AG04450 (cell line): Measurements from ENCODE around the gene HEXIM2. TPM values are rescaled to one million over a fixed set of nuclear protein-coding genes. Genes with fewer than 3 reads are reported as not detected.

Experiments used
- CTCF ChIA-PET: fragments of 300-600, 350-600 bp; formaldehyde crosslinking; extraction: SDS; loops from one replicate; lab custom pipeline; 2022; ENCODE audit warnings: antibody characterized with exemption, inconsistent platforms; lab: Charles Lee
- POLR2A ChIA-PET: fragments of 350-600 bp; formaldehyde crosslinking; extraction: SDS; loops from one replicate; lab custom pipeline; 2021; ENCODE audit warnings: antibody characterized with exemption, inconsistent platforms; lab: Yijun Ruan, JAX
- DNase-seq: peaks from one replicate; pipeline ENCODE4 v3.0.0-alpha.2; 2011; ENCODE audit warnings: low read depth, low spot score
- H3K27ac ChIP-seq: one replicate; pipeline ENCODE4 v1.5.1; 2012; ENCODE audit warnings: low read depth, low read length, control low read depth
- H3K27me3 ChIP-seq: one replicate; pipeline ENCODE4 v1.6.0; 2012; ENCODE audit warnings: low read length; ENCODE audit not compliant: control insufficient read depth, insufficient read depth
- H3K4me3 ChIP-seq: 2 replicates; pipeline ENCODE4 v1.5.1; 2011; ENCODE audit warnings: mild to moderate bottlenecking, low read depth, low read length, control low read depth
- H3K9me3 ChIP-seq: 2 replicates; pipeline ENCODE4 v1.5.1; 2012; ENCODE audit warnings: low read length; ENCODE audit not compliant: control insufficient read depth, insufficient read depth
- polyA plus RNA-seq: library from polyadenylated mRNA; depleted of rRNA; stranded (reverse); fragments of >200 nt; gene quantifications from 2 replicates; pipeline ENCODE4 v1.2.3, GENCODE V29; 2011
- TF ChIP-seq, protein P1 (sequence below): IDR thresholded peaks from 2 replicates; pipeline ENCODE4 v1.5.1; 2011; ENCODE audit warnings: low read depth, low read length, control low read depth, inconsistent platforms

HEXIM2 gene
- polyA plus RNA-seq, 1 experiment, result 4.2 TPM

DNA sequence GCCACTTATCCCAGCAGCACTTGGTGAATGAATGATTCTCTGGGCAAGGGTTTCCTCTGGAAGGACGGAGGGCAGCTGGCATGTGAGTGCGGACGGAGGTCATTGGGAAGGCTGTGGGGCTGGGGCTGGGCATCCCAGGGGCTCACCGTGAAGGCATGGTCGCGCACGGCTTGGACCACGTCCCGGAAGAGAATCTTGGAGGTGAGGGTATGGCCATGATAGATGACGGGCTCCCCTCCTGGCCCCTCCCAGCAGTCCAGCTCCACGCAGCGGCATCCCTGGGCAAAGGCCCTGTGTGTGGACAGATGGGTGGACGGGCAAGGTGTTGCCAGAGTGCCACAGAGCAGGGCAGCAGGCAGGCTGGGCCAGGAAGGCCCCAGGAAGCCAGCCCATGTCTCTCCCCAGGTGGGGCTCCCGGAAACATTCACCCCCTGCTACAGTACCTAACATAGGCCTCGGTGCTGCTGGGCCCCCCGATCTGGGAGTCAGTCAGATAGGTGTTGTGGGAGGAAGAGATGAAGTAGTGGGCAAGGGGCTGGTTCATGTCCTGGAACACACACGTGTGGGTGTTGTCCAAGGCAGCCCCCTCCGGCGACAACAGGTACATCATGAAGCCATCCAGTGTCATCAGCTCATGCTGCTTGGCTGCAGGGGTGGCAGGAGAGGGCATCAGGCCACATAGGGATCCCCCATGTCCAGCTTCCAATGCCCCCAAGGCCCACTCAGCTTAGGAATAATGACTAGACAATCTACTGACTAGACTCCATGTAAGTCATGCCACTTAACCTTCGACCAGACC, 43.6 kb upstream of the HEXIM2 start:
- Histone ChIP-seq H3K4me3 (no peak overlapping the region), H3K27me3 (no peaks in the 10 kb centered on the region), H3K27ac (no peak overlapping the region), H3K9me3 (no peaks in the 10 kb centered on the region; the same call in 1 of the 2 replicates)
- ChIA-PET POLR2A (interaction anchor here (0.6 kb wide), 1 partner anchor 46 kb away, joined by 3 read pairs; no protein-coding TSS in a partner anchor), CTCF (interaction anchor here (2.4 to 6.3 kb wide), 2 partner anchors 17 to 19 kb away, joined by 11 to 52 read pairs; partner anchors contain the start of gene ACBD4)
- DNase-seq, result no peak
- TF ChIP-seq, protein P1, sequence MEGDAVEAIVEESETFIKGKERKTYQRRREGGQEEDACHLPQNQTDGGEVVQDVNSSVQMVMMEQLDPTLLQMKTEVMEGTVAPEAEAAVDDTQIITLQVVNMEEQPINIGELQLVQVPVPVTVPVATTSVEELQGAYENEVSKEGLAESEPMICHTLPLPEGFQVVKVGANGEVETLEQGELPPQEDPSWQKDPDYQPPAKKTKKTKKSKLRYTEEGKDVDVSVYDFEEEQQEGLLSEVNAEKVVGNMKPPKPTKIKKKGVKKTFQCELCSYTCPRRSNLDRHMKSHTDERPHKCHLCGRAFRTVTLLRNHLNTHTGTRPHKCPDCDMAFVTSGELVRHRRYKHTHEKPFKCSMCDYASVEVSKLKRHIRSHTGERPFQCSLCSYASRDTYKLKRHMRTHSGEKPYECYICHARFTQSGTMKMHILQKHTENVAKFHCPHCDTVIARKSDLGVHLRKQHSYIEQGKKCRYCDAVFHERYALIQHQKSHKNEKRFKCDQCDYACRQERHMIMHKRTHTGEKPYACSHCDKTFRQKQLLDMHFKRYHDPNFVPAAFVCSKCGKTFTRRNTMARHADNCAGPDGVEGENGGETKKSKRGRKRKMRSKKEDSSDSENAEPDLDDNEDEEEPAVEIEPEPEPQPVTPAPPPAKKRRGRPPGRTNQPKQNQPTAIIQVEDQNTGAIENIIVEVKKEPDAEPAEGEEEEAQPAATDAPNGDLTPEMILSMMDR, result no peak

DNA sequence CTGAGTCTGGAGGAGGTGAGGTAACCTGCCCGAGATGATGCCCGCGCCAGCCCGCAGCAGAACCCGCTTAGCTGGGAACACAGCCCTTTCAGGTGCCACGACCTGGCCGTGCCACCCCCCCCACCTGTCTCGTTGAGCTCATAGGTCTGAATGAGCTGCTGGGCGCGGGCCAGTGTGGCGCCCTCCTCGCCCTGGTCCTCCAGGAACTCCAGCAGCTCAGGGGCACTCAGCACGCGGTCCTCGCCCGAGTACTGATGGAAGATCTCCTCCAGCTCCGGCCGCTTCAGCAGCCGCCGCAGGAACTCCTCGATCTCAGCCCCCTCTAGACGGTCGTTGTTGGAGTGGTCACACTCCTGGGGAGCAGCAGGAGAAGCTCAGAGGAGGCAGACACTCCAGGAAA, 43.0 kb upstream of the HEXIM2 start:
- CTCF ChIA-PET, result interaction anchor here (0.6 to 6.3 kb wide), 3 partner anchors 17 to 198 kb away, joined by 3 to 52 read pairs (median 11); partner anchors contain the start of gene ACBD4
- no peak overlapping the region for H3K27ac ChIP-seq
- TF ChIP-seq, protein P1, result no peak
- POLR2A ChIA-PET, result no interaction called here
- DNase-seq, result no peak
- H3K4me3 ChIP-seq, result no peak overlapping the region
- no peaks in the 10 kb centered on the region; the same call in 1 of the 2 replicates for H3K9me3 ChIP-seq
- H3K27me3 ChIP-seq, result no peaks in the 10 kb centered on the region

DNA sequence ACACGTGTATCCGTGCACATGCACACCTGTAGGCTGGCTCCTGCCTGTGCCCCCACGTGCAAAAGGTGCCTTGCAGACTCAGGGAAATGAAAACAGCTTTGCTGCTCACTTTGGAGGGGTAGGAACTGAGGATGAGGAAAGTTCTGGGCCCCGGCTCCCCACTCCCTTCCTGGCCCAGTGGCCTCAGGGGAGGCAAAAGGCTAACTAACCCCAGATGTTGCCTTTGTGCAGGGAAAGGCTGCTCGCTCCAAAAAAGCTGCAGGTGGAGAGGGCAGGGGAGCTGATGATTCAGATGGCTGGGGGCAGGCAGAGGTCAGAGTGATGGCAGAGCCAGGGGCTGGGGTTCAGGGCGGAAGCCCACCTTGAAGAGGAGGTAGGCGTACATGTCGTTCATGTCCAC, 41.7 kb upstream of the HEXIM2 start:
- ChIA-PET POLR2A (interaction anchor here (0.6 to 0.8 kb wide), 2 partner anchors 8 to 28 kb away, joined by 3 to 9 read pairs; partner anchors contain the start of gene HEXIM1), CTCF (interaction anchor here (6.3 kb wide), 1 partner anchor 15 kb away, joined by 52 read pairs; the partner anchor contains the start of gene ACBD4)

DNA sequence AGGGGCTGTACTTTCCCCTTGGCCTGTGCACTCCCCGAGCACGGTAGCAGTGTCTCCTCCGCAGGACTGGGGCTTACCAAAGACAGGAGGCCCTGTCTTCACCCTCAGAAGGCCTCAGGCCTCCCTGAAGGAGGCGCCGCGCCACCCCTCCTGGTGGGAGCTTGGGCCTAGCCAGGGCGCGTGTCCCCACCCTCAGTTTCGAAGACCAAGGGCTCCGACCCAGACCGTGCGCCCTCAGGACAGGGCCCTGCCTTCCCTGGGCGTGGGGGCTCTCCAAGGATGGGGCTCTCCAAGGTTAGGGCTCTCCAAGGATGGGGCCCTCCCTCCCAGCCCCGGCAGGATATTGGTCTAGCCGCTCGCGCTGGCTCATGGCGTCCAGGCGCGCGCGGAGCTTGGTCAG, 41.1 kb upstream of the HEXIM2 start:
- CTCF ChIA-PET, result interaction anchor here (1.1 to 6.3 kb wide), 2 partner anchors 15 to 27 kb away, joined by 3 to 52 read pairs; partner anchors contain the start of gene ACBD4
- H3K27ac ChIP-seq, result no peak overlapping the region
- no peak overlapping the region for H3K4me3 ChIP-seq
- H3K27me3 ChIP-seq, result no peaks in the 10 kb centered on the region
- no peaks in the 10 kb centered on the region; the same call in 1 of the 2 replicates for H3K9me3 ChIP-seq
- no peak for DNase-seq
- POLR2A ChIA-PET, result interaction anchor here (0.6 to 0.8 kb wide), 2 partner anchors 9 to 28 kb away, joined by 3 to 9 read pairs; partner anchors contain the start of gene HEXIM1
- TF ChIP-seq, protein P1, result no peak

More for the DNA sequence above, 41.7 kb upstream of the HEXIM2 start:
- H3K27ac ChIP-seq, result no peak overlapping the region
- DNase-seq, result no peak
- H3K4me3 ChIP-seq, result no peak overlapping the region
- no peaks in the 10 kb centered on the region; the same call in 1 of the 2 replicates for H3K9me3 ChIP-seq
- TF ChIP-seq, protein P1, result no peak
- H3K27me3 ChIP-seq, result no peaks in the 10 kb centered on the region
